Measurements from ENCODE around the gene RPIA.

GRCh38 chr2:88755836-88756235 is 64.4 kb downstream of the RPIA start:
- TF ChIP-seq CTCF (conservative IDR thresholded peaks at IDR 0.05): no peak
- TF ChIP-seq EZH2 (IDR thresholded peaks at IDR 0.05; ENCODE audit: low read depth): no peak
